Hematopoietic multipotent progenitor cell (in vitro differentiated cells): Measurements from ENCODE around the gene PPM1H. TPM values are rescaled to one million over a fixed set of nuclear protein-coding genes. Genes with fewer than 3 reads are reported as not detected.
A peak's percentile ranks its signal among the peaks of the same experiment; 100 is the strongest.

ENCODE experiments used
- small RNA-seq: library from RNA; depleted of rRNA; stranded (forward); fragments of <200 nt; gene quantifications from one replicate; pipeline ENCODE3, GENCODE V24; 2012
- total RNA-seq: library from RNA; depleted of rRNA; stranded (reverse); fragments of >200 nt; gene quantifications from one replicate; pipeline ENCODE4 v1.2.3, GENCODE V29; 2012

PPM1H gene
- total RNA-seq, 1 donor: 15.1 TPM

Small RNA genes lying within 50 kb of the gene (small RNA-seq; reads per million reads assigned to genes)
- gene MIRLET7I: 3,318 reads per million, percentile 99 among the genes with 10 or more reads in this experiment
- gene RF00019: not detected
- 1.1 reads per million, percentile 37 among the genes with 10 or more reads in this experiment for gene RNU1-83P

Other genes with a start within 250 kb of the PPM1H start
- 0.27 TPM for gene AVPR1A, start 216.1 kb upstream of the PPM1H start, total RNA-seq